Astrocyte of the cerebellum (primary cell): Measurements from ENCODE around the gene METTL25B.
A peak's percentile ranks its signal among the peaks of the same experiment; 100 is the strongest.

ENCODE experiments used
- DNase-seq: peaks from one replicate; pipeline ENCODE4 v3.0.0-alpha.2; 2011; ENCODE audit warnings: low read depth
- H3K4me3 ChIP-seq: 2 replicates; pipeline ENCODE4 v1.5.1; 2011; ENCODE audit warnings: mild to moderate bottlenecking, low read depth, low read length, moderate library complexity
- in situ Hi-C: cut with HindIII; loops from 2 replicates; pipeline ENCODE4 v1.10.0; 2017; ENCODE audit warnings: low sequenced_read_pairs
- TF ChIP-seq, protein P1 (sequence below): IDR thresholded peaks from 2 replicates; pipeline ENCODE4 v1.5.1; 2012; ENCODE audit warnings: low read length, low read depth, moderate library complexity, mild to moderate bottlenecking; ENCODE audit errors: missing control alignments

The METTL25B gene

DNA sequence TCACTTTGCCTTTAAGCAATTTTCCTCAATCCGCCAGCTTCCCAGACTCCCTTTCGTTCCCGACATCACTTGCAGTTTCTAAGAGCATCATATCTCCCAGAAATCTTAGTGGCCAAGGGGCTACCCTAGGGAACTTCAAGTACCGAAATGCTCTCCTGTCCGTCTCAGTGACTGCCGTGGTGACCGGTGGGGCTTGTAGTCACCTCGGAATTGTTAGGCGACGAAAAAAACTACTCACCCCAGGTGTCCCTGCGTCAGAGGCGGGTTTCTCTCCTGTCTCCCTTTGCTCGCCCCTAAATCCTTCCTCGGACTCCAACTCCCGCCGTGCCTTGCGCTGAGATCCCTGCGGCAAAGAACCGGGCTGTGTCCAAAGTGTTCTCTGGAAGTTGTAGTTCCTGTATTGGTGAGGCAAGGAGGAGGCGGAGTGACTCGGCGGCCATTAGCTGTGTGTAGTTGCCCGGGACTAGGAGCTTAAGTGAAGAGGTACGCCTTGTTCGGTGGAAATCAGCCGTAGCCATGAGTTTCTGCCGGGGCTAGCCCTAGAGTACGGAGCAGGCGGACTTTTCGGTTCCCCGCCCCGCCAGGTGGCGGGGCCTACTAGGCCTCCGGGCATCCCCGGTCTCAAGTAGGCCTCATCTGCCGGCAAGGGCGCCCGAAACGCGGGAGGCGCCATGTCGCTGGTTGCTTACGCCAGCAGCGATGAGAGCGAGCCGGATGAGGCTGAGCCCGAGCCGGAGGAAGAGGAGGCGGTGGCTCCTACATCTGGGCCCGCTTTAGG is 39.0 kb downstream of the METTL25B start, which contains the start of gene PRCC:
Gene PRCC, plus strand, starts transcription at position 435 of the 778 bp plus-strand sequence. Its CDS starts 237 bp downstream, at position 672.
- H3K4me3 ChIP-seq: peak within 1 kb of the TSS; percentile 94
- TF ChIP-seq, protein P1, sequence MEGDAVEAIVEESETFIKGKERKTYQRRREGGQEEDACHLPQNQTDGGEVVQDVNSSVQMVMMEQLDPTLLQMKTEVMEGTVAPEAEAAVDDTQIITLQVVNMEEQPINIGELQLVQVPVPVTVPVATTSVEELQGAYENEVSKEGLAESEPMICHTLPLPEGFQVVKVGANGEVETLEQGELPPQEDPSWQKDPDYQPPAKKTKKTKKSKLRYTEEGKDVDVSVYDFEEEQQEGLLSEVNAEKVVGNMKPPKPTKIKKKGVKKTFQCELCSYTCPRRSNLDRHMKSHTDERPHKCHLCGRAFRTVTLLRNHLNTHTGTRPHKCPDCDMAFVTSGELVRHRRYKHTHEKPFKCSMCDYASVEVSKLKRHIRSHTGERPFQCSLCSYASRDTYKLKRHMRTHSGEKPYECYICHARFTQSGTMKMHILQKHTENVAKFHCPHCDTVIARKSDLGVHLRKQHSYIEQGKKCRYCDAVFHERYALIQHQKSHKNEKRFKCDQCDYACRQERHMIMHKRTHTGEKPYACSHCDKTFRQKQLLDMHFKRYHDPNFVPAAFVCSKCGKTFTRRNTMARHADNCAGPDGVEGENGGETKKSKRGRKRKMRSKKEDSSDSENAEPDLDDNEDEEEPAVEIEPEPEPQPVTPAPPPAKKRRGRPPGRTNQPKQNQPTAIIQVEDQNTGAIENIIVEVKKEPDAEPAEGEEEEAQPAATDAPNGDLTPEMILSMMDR: no peak
- peak; percentile 100 for DNase-seq
- in situ Hi-C loops: no loop called here

DNA sequence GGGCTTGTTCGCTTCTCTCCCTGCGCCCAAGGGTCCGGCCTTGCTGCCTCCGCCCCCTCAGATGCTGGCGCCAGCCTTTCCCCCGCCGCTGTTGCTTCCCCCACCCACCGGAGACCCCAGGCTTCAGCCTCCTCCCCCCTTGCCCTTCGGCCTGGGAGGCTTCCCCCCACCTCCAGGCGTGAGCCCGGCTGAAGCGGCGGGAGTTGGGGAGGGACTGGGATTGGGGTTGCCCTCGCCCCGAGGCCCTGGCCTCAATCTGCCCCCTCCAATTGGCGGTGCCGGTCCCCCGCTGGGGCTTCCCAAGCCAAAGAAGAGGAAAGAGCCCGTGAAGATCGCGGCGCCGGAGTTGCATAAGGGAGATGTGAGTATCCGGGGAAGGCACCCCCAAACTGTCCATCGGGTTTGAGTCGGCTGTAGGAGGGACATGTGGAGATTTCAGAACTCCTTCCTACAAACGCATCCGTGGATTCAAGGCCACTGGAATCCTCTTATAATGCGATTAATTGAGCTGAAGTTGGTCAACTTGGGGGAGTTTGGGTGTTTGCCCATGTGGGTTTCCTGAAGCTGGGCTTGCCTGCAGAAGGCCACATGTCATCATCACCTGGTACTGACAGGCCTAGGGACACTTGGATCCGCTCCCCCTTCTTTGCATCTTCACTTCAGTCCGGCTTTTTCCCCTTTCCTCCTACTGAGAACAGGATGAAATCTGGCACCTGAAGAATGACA is 39.8 kb downstream of the METTL25B start:
- DNase-seq: no peak
- in situ Hi-C loops: no loop called here
- peak overlapping the region; percentile 94 for H3K4me3 ChIP-seq
- TF ChIP-seq, protein P1: no peak

DNA sequence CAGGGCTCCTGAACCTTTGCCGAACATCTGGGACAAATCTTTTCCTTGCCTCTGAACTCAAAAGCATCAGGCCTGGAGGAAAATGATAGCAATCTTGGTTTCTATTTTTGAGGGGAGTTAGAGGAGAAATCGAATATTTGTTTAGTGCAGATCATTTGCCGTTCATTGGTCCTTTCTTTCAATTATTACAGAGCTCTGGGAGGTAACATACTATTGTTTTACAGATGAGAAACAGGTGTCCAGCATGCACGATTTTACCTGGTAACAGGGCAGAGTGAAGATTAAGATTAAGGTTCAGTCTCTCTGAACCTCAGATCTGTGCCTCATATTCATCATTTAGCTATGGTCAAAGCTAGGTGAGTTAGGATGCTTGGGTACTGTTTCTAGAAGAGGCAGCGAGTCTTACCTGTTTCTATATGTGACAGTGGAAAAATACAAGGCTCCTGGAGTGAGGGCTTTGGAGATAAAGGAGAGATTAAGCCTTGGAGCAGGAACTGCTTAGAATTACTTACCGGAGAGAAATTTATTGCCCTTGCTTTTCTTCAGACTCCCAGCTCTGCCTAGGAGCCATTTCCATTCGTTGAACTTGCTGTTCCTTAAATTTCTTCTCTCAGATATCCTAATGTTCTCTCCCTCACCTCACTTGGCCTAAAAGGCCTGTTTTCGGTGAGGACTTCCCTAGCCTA is 40.5 kb downstream of the METTL25B start:
- no peak for DNase-seq
- H3K4me3 ChIP-seq: peak overlapping the region; percentile 94
- TF ChIP-seq, protein P1: no peak
- in situ Hi-C loops: no loop called here

DNA sequence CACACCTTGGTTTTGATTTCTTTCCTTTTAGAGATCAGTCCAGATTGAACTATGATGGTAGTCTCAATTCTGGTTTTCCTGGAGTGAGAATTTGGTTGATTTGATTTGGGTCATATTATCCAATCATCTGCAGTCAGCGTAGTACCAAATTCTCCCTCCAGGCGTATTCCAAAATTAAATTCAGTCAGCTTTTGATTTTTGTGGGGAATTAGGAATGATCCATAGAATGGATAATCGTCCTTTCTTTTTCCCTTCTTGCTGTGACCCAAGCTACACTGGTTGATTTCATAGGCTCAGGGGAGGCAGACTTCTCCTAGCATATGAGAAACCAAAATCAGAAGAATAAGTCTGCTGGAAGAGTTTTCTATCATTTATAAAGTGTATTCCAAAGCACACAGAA is 44.0 kb downstream of the METTL25B start:
- in situ Hi-C loops: no loop called here
- TF ChIP-seq, protein P1: no peak
- no peak for DNase-seq
- no peak overlapping the region for H3K4me3 ChIP-seq

DNA sequence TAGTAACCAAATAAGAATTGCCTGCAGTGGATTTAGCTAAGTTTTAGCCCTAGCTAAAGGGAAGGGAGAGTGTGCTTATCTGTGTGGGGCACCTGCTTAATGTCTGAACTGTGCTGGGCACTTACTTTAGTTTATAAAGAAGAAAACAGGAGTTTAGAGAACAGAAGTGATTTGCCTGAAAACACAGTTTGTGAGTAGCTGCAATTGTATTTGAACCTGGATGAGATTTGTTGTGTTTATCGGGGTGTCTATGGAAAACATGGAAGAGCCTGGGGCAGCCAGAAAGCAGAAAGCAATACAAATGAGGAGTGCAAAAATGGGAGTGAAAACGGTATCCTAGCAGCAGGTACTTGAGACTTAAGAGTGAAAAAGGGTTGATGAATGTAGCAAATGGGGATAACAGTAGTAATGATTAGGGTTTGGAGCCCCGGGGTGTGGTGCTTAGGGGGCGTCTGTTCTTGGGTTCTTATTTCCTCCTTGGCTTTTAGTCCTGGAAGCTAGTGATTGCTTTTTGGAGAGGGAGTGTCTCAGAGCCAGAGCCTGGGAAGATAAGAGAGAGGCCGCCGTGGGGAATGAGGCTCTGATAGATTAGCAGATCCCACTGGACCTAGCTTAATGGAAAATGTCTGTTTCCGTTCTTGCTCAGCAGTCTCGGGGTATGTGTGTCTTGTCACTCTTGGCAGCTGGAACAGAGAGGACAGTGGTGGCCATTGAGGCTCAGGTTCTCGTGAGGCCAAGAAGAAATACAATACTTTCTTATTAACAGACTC is 44.6 kb downstream of the METTL25B start:
- TF ChIP-seq, protein P1: no peak
- H3K4me3 ChIP-seq: no peak overlapping the region
- in situ Hi-C loops: no loop called here
- DNase-seq: no peak

DNA sequence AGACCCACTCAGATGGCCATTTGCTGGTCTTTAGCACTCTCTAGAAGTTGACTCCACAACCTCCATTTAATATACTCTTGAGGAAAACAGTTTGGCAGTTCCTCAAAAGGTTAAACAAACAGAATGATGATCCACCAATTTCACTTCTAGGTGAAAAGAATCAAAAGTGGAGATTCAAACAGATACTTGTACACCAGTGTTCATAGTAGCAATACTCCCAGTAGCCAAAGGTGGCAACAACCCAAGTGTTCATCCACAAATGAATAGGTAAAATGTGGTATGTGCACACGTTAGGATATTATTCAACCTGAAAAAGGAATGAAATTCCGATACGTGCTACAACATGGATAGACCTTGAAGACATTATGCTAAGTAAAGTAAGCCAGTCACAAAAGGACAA is 45.3 kb downstream of the METTL25B start:
- TF ChIP-seq, protein P1: no peak
- DNase-seq: no peak
- in situ Hi-C loops: no loop called here
- H3K4me3 ChIP-seq: no peak overlapping the region
